HS-5 (cell line): ENCODE data around the gene TPGS1.

Experiments used
- DNase-seq: peaks from one replicate; pipeline ENCODE4 v3.0.0-alpha.2; 2012; ENCODE audit warnings: low read depth

Gene TPGS1, protein sequence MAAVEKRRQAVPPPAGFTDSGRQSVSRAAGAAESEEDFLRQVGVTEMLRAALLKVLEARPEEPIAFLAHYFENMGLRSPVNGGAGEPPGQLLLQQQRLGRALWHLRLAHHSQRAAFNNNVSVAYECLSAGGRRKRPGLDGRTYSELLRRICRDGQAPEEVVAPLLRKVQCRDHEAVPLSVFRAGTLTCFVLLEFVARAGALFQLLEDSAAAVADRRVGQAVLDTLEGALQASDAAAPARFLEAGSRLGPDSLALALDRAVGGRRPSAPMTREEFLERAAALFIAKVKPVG

DNA sequence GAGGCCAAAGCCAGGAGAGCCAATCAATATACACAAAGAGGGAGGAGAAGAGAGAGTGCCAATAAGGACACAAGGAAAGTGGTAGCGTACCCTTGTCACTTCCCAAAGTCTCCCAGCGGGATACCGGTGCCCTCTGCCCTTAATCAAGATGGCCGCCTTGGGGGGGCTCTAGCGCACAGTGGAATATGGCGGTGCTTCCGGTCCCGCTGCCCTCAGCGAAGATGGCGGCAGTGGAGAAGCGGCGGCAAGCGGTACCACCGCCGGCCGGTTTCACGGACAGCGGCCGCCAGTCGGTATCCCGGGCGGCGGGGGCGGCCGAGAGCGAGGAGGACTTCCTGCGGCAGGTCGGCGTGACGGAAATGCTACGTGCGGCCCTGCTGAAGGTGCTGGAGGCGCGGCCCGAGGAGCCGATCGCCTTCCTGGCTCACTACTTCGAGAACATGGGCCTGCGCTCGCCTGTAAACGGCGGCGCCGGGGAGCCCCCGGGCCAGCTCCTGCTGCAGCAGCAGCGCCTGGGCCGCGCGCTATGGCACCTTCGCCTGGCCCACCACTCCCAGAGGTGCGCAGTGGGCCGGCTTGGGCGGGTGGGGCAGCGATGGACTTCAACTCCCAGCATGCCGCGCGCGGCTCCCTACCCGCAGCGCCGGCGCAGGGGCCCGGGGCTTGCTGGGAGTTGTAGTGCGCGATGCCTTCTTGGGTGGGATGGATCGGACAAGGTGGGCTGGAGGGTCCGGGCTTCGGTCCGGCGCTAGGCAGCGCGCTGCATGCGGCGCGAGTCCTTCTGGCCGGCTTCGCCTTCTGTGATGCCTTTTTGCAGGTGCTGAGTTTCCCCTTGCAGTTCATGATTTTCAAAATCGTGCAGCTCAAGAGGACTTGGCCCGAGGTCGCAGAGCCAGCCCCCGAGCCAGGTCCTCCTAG is at the start of gene TPGS1:
TSS of gene TPGS1 (plus strand) at position 212 of the 918 bp plus-strand sequence. CDS start at position 222, 10 bp downstream.
- no peak for DNase-seq

DNA sequence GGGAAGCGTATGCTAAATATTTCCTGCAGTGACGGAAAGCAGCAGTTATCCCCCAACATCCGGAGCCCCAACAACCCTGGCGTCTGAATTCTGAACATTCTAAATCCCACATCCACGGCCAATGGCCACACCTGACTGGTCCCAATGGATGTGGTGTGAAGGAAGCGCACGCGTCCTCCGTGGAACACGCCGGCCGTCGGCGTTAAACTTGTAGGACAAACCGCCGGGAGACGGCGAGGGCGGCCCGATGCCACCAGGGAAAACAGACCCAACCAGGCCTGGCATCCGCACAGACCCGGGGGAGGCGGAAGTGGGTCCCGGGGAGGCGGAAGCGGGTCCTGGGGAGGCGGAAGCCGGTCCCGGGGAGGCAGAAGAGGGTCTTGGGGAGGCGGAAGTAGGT is 49.7 kb upstream of the TPGS1 start:
- no peak for DNase-seq

DNA sequence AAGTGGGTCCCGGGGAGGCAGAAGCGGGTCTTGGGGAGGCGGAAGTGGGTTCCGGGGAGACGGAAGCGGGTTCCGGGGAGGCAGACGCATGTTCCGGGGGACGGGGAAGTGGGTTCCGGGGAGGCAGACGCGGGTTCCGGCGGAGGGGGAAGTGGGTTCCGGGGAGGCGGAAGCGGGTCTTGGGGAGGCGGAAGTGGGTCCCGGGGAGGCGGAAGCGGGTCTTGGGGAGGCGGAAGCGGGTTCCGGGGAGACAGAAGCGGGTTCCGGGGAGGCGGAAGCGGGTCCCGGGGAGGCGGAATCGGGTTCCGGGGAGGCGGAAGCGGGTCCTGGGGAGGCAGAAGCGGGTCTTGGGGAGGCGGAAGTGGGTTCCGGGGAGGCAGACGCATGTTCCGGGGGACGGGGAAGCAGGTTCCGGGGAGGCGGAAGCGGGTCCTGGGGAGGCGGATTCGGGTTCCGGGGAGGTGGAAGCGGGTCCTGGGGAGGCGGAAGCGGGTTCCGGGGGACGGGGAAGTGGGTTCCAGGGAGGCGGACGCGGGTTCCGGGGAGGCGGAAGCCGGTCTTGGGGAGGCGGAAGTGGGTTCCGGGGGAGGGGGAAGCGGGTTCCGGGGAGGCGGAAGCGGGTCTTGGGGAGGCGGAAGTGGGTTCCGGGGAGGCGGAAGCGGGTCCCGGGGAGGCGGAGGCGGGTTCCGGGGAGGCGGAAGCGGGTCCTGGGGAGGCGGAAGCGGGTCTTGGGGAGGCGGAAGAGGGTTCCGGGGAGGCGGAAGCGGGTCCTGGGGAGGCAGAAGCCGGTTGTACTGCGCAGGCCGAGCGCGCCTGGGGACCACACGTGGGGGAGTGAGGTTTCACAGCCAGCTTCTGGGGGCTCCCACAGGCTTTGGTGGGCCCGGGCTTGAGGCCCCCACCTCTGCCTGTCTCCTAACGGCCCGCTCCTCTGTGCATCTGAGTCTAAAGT is 48.9 kb upstream of the TPGS1 start:
- DNase-seq, result no peak

DNA sequence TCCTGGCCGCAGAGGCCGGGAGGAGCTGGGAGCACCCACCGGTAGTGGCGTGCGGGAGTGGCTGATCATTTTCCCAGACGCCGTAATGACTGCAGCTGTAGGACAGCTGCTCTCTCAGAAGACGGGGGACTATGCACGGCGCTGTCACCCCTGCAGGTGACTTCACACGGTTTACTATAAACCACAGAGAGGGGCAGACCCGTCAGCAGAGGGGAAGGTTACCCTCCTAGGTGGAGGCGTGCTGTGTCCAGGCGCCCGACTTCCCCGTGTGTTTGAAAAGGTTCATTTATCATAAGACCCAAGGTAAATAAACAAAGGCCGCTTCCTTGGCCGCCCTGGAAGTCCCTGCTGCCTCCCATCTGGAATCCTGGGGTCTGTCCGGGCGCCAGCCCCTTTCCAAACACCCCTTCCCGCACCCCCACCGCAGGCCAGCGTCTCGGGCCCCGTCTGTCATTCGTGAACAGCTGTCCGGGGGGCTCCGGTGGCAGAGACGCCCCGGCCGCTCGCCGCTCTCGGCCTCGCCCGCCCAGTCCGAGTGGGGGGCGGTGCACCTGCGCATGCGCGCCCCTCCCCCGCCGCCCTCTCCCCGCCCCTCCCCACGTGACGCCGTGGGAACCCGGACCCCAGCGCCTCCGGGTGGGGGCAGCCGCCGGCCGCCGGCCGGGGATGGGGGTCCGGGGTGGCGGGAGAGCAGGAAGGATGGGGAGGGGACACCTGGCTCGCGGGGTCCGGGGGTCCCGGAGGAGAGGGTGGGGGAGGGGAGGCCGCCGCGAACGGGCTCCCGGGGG is 47.4 kb upstream of the TPGS1 start:
- no peak for DNase-seq

DNA sequence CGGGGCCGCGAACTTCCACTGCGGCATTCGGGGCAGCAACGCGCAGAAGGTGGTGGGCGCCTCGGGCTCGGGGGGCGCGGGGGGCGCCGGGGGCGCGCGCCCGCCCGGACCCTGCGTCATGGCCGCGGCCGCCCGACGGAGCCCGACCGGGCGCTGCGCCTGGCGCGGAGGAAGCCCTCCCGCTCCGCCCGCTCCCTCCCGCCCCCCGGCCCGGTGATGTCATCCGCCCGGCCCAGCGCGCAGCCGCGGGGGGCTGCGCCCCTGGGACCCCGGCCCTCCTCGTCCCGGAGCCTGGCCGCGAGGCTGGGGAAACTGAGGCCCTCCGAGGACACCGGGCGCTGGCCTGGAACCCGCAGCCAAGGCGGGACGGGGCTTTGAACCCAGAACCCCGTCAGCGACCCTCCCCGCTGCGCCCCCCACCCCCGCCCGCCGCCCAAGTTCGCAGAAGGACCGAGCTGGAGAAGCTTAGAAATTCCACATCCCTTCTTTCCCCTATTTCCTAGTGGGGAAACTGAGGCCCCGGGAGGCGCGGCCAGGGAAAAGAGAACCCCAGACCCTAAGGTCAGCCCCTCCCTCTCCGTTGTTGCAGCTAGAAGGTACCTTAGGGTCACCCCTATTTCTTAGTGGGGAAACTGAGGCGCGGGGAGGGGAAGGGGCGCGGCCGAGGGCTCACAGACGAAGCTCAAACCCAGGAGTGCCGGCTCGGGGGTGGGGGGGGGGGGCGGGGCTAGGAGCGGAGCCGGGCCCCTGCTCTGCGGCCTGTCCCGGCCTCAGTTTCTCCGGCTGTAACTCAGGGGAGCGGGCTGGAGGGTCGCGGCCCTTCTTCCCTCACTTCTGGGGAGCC is 46.2 kb upstream of the TPGS1 start, which contains the start of gene SHC2:
TSS of gene SHC2 (minus strand) at position 157 of the 844 bp plus-strand sequence. CDS start at position 120, 37 bp downstream.
- no peak for DNase-seq

DNA sequence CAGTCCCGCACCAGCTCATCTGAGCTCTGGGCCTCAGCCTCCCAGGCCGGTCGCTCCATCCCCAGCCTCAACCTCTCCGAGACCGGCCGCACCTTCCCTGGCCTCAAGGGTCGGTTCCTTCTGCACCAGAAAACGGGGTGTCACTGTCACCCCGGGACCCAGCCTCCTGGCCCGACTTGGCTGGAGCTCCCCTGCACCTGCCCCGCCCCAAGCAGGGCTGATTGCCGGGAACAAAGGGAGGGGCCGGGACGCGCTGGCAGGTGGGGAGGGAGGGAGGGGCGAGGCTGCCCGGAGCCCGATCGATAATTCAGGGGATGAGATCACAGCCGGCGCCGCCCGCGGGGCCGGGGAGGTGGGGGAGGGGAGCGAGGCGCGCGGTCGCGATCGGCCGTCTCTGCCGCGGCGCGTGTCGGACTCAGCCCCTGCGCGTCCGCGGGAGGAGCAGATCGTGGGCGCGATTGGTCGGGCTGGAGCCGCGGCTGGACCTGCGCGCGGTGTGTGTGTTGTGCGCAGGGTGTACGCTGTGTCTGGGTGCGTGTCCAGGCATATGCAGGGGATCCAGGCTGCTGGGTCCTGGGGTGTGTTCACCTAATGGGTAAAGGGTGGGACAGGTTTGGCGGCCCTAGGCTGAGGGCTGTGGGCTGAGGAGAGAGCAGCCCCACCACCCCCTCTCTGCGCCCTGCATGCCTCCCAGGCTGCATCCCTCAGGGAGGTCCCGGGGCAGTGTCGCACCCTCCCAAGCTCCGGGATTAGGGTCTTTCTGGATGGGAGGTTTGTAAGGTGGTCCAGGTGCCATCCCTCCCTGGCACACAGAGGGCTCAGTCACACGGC is 45.4 kb upstream of the TPGS1 start:
- DNase-seq, result no peak

DNA sequence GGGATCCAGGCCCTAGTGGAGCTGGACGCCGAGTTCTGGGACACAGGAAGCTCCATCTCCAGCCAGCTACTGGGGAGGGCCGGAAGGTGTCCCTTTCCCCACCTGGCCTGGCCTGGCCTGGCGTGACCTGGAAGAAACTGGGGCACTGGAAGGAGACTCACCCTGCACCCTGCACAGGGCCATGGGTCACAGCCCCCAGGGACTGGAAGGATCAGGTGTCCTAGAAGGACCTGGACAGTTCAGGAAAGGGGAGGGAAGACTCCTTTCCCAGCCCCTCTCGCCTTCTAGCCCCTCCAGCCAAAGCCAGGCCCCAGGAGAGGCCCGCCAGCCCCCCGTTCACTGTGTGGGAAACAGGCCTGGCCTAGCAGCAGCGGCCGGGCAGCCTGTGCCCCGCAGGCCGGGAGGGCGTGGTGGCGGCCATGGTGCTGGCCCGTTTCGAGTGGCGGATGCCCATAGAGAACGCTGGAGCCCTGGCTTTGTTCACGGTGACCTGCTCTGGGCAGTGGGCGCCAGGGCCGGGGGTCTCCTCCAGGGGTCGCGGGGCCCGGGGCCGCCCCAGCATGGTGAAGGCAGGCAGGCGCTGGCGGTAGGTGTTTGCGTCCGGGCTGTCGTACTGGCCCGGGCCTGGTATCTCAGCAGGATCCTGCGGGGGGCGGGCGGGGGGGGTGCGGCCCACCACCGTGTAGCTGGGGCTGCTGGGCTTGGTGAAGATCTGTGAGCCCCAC is 43.7 kb upstream of the TPGS1 start:
- no peak for DNase-seq

DNA sequence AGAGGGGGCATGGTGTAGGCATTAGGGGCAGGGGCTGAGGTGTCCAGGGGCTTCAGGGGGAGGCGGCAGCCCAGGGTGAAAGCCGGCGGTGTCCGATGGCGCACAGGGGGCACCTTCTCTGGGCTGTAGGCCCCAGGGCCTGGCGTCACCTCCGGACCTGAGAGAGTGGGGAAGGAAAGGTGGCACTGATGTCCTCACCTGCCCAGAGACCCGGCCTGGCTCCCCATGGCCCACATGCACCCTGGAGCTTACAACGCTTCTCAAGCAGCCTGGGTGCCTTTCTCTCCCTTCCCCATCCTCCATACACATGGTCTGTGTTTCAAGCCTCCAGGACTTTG is 43.1 kb upstream of the TPGS1 start:
- no peak for DNase-seq

DNA sequence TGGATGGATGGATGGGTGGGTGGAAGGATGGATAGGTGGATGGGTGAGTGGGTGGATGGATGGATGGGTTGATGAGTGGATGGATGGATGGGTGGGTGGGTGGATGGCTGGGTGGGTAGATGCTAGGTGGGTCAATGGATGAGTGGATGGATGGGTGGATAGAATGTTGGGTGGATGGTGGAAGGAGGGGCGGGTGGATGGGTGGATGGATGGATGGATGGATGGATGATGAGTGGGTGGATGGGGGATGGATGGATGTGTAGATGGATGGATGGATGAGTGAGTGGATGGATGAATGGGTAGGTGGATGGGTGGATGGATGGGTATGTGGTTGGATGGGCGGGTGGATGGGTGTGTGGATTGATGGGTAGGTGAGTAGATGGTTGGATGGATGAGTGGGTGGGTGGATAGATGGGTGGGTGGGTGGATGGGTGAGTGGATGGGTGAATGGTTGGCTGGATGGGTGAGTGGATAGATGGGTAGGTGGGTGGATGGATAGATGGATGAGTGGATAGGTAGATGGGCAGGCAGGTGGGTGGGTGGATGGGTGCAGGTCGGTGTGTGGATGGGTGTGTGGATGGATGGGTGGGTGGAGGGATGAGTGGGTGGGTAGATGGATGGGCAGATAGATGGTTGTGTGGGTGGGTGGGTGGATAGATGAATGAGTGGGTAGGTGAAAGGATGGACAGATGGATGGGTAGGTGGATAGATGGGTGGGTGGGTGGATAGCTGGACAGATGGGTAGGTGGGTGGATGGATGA is 42.1 kb upstream of the TPGS1 start:
- no peak for DNase-seq

DNA sequence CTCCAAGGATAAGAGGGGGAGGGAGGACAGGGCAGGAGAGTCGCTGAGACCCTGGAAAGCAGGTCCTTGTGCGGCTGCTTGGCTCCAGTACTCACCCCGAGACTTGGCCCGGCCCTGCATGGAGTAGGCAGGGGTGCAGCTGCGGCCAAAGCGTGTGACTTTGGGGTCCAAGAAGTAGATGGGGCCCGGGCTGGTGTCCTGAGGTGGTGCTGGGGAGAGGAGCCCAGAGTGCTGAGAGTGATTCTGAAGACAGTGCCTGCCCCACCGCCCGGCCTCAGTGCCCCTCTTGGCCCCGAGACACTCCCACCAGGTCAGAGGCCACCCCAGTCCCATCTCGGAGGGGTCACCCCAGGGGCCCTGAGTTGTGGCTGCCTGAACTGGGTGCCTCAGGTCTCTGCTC is 39.7 kb upstream of the TPGS1 start:
- DNase-seq, result no peak

DNA sequence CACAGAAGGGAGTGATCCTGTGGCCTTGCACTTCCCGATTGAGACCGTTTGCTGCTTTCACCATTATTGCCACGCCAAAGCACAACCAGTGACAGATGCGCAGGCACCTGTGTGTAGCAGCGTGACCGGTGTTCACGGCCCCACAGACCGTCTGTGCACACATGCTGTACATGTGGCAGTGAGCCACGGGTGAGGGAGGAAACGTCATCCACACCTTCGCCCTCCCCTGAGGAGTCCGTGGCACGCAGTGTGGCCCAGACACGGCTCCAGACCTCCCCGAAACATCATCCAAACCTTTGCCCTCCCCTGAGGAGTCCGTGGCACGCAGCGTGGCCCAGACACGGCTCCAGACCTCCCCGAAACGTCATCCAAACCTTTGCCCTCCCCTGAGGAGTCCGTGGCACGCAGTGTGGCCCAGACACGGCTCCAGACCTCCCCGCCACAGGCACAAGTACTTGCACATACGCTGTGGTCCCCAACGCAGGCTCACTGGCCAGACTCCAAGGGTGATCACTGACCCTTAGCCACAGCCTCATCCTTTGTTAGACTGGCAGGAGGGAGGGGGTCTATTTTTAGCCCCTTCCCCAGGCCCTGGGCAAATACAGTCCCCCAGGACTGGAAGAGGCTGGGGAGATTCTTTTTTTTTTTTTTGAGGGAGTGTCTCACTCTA is 38.6 kb upstream of the TPGS1 start:
- no peak for DNase-seq

DNA sequence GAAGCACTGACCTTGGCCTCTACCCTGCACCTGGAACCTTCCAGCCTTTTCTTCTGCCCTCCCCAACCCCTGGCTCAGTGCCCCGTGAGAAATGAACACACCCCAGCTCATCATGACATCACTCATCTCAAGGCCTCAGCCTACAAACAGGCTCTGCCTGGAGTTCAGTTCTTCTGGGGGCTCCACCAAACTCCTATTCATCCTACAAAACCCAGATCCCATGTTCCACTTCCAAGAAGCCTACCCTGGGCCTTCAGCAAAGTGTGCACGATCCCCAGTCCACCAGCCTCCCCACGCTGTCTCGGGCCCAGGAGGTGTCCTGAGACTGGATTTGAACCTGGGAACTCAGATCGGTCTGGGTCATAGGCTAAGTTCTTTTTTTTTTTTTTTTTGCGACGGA is 37.5 kb upstream of the TPGS1 start:
- no peak for DNase-seq

DNA sequence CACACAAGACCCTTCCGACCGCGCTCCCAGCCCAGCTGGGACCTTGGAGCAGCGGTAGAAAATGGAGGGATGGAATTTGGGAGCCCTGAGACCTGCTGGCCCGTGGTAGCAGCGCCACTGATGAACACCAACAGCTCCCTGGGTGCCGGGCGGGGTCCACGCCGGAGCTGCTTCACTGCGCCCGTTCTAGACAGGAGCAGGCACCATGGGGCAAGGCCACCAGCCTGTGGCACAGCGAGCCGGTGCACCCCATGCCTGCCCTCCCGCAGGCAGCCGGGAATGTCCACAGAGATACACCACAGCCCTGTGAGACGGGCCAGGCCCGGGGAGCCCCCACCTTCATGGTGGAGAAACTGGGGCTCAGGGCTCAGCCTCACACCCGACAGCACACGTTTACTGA is 36.6 kb upstream of the TPGS1 start:
- no peak for DNase-seq

DNA sequence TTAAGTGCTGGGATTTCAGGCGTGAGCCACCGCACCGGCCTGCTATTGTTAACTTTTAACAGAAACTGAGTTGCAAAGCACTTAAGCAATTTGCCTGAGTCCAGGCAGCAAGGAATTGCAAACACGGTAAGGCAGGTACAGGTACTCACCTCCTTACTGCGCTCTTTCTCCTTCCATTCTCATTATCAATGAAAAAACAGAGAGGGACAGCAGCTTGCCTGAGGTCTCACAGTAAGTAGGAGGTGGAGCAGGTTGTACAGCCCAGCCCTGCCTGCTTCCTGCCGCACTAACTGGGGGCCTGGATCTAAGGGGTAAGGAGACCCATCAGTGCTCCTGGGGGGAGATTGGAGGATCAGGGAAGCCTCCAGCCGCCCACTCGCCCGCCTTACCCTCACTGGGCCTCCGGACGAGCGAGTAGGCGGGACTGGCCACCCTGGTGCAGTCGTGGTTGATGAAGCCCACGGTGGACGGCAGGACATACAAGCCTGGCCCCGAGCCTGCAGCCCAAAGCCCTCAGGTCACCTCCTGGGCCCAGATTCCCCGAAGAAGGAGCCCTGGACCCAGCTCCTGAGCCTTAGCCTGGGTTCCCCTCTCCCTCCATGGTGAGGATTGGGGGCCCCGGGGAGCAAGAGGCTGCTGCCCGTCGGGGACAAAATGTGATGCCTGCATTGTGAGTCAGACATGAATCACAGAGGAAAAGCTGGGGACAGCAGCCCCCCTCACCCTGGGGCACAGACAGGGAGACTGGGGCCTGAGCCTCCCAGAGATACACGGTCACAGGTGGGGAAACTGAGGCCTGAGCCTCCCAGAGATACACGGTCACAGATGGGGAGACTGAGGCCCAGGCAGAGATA is 35.1 kb upstream of the TPGS1 start:
- no peak for DNase-seq

DNA sequence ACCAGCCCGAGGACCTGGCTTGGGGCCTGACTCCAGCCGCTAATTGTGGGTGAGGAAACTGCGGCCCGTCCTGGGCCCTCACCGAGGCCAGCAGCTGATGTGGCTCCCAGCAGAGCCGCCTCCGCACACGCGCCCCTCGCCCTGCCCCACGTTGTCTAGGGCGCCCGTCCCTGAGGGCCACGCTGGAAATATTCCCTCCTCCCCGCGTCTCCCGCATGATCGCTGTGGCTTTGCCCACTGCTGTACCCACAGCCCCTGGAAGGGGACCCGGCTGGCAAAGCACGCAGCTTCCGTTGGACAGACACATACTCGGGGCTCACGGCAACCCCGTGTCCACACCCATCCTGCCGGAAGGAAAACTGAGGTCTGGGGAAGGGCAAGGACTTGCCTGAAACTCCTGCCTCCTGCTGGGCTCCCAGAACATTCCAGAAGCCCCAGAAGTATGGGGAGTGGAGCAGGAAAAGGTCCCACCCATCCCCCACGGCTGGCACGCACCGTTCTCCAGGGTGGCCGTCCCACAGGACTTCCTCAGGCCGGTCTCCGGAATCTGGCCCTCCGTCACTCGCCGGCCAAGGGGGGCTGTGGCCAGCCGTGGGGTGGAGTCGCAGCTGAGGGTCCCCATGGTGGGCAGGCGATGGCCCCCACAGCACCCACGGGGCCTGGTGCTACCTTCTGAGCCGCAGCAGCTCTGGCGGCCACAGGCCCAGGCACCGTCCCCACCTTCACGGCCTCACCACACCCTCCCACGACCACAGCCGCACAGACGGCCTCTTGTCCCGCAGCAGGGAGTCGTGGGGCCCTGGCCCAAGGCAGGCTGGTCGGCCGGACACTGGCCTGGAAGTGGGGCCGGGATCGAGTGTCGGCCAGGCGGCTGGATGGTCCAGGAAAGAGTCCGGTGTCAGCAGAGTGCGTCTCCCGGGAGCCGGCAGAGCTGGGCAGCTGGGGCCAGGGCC is 32.9 kb upstream of the TPGS1 start:
- no peak for DNase-seq
